HG03469 (cell line): ENCODE data around the gene KATNAL1.

Experiments used
- ATAC-seq: cut with Tn5 transposase; IDR thresholded peaks from one replicate; pipeline ENCODE4 v1.9.1; 2021; ENCODE audit warnings: mild to moderate bottlenecking, moderate library complexity, moderate number of reproducible peaks; ENCODE audit not compliant: unreplicated experiment

KATNAL1 gene

DNA sequence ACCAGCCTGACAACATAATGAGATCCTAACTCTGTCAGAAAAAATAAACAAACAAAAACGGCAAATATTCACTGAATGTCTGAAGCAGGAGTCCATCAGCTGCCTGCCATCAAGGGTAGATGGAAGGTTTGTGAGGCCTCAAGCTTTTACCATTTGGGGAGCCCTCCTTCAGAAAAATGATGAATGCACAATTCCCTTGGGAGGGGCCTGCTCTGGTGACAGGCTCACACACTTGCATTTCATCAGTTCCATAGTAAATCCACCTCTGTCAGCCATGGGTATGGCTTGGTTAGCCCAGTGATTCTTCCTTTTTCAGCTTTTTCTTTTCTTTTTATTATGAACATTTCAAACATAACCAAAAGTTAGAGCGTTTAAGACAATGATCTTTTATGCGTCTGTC, 26.3 kb upstream of the KATNAL1 start:
- no peak for ATAC-seq

DNA sequence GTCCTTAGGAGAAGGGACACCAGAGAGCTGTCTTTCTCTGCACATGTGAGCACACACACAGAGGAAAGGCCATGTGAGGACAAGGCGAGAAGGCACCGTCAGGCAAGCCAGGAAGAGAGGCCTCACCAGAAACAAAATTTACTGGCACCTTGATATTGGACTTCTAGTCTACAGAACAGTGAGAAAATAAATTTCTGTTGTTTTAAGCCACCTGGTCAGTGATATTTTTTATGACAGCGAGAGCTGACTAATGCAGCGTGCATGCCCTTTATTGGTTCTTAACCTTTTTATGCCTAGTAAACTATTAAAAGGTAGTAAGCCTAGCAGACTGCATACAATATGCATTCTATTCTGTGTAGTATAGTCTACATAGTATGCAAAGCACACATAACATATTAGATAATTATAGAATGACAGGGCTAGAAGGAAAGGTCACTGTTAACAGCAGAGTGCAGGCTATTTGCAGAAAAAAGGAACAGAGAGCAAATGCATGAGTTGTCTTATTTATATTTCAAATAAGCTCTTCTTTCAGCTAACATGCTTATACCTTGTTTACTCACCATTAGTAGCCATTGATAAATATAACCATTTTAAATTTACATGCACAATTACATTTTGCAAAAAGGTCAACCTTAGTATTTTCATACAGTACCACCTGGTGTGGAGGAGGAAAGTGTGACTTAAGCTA, 25.2 kb upstream of the KATNAL1 start:
- peak; percentile 39 for ATAC-seq

DNA sequence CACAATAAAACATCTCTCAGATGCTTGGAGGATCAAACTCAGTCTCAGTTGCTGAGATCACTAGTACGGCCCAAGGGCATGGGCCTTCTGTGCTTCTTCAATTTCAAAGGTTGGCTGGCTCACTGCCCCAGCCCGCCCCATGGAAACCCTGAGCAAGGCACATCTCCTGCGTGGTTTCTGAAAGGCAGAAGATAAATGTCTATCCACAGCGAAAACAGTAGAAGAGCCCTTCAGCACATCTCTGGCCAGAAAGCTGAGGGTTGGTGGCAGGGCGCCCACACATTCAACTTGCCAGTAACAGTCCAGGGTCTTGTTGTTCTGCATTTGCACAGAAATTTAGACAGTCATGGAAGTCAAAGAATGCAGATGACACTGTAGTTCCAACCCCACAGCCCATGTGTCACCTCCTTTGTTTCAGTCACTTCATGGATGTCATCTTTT, 24.0 kb upstream of the KATNAL1 start:
- no peak for ATAC-seq

DNA sequence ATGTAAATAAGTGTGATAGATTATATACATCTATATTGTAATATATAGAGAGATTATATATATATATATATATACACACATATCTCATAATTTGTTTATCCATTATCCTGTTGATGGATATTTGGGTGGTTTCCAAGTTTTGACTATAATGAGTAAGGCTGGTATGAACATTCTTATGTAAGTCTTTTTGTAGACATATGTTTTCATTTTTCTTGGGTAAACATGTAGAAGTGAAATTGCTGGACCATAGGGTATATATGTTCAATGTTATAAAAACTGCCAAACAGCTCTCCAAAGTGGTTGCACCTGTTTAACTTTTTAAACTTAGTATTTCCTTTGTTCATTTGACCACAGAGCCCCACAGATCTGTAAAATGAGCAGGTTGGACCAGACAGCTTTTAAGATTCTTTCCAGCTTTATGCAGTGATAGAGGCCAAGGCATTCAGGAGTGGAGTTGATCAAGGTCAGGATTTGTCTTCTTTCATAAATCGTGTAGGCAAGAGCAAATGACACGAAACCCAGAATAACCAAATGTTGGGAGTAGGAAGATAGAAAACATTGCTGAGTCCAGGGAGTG, 21.7 kb upstream of the KATNAL1 start:
- ATAC-seq = no peak

DNA sequence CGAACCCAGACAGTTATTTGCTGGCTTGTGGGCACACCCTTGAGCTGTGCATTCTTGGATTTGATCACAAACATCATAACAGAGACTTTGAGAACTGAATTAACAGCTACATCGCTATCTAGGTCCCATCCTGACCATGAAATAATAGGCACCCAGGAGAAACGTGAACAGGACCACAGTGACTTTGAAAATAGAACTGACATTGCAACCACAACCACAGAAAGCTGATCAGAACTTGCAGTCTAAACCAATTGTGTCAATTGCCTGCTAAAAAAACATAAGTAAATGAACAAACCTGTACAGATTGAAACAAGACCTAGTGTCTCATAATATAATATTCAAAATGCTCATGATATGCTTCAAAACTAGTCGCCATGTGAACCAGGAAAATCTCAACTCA, 18.3 kb upstream of the KATNAL1 start:
- no peak for ATAC-seq

DNA sequence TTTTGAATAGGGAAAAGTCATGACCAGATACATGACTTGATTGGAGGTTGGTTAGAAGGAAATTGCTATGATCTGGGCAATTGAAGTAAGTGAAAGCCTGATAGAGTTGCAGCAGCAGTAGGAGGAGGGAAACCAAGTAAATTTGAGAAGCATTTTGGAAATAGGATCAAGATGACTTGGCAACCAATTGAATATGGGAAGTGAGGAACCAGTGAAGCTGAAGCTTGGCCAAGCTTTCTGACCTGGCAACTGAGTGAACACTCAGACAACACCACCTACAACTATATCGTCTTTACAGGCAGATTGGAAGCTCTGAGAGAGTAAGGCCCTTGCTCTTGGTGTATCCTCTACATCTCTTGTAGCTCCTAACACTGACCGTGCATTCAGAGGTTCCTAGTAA, 16.2 kb upstream of the KATNAL1 start:
- ATAC-seq = no peak

DNA sequence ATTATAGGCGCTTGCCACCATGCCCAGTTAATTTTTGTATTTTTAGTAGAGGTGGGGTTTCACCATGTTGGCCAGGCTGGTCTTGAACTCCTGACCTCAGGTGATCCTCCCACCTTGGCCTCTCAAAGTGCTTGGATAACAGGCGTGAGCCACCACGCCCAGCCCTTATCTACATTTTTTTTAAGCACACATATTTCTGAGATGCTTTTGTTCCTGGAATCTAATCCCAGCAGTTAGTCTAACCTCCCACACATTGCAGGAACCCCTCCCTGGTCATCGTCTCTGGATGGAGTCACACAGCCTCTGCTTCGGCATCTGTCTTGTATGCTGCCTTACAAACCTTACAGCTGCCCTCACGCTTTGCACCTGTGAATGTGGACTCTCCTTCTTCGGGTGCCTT, 15.1 kb upstream of the KATNAL1 start:
- no peak for ATAC-seq

DNA sequence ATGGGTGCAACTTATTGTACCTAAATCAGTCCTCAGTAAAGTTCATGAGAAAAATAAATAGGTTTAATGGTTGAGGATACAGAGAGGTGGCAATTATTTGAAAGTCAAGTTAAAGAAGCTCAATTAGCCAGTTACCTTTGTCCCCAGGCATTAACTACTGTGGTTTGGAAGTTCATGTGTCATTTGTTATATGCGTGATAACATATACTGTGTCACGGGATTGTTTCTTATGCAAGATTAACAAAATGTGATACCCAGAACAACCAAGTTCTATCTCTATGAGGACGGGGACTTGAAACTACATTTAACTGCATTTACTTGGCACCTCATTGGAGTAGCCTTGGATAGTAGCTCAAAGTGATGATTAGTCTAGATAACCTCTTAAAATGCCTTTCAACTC, 13.9 kb upstream of the KATNAL1 start:
- ATAC-seq = no peak

DNA sequence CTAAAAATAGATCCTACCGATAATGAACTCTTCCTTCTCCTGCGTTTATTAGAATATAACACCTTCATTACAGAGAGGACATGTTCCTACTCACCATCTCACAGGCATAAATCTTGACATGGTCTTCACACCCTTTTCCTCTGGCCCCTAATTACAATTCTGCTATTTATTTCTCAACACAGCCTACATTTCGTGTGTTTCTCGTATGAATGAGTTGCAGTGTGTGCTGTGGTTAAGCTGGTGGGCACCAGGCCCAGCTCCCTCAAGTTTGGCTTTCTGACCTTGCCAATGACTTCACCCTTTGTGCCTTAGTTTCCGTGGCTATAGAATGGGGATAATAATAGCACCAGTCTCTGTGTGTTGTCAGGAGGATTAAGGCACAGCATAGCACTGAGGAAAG, 12.3 kb upstream of the KATNAL1 start:
- no peak for ATAC-seq

DNA sequence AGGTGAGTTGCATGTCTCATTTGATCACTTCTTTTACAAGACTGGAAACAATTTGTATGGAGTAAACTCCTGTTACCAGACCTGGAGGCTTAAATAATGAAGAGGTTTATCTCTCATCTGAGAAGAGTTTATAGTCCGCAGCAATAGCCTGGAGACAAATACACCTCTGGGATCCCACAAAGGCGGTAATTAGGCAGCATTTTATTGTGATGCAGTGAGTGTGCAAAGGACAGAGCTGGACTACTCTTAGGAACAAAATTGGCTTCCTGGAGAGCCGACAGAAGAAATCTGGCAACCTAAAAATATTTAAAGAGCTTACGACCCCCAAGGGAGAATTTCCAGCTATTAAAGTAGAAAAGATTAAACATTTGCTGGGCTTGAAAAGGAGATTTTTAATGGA, 11.8 kb upstream of the KATNAL1 start:
- ATAC-seq = no peak

DNA sequence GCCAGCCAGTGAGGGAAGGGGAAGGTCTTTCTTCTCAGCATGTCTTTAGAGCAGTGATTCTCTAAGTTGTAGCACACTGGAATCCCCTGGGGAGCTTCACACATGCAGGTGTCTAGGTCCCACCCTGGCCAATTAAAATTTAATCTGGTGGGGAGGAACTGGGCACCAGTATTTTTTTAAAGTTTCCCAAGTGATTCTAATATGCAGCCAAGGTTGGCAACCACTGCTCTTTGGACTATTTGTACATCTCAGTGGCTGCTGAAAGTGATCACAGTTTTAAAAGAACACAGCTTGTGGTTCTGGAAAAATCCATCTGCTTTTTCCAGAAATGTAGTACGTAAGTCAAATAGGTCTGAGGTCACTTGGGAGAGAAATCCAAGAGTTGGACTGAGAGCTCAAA, 10.7 kb upstream of the KATNAL1 start:
- no peak for ATAC-seq

DNA sequence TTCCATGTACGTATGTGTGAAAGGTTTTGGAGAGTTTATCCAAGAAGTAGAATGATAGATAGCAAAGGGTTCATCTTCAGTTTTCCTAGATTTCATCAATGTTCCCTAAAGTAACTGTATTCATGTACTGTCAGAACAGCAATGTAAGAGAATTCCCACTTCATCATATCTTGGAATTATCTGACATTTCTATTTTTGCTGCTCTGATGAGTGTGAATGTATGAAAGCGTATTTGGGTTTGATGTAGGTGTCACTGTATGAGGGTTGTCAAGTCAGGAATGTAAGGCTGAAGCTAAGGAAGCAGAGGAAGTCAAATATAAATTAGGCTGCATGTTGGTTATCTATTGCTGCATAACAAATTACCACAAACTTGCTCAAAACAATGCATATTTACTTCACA, 7.2 kb upstream of the KATNAL1 start:
- no peak for ATAC-seq

DNA sequence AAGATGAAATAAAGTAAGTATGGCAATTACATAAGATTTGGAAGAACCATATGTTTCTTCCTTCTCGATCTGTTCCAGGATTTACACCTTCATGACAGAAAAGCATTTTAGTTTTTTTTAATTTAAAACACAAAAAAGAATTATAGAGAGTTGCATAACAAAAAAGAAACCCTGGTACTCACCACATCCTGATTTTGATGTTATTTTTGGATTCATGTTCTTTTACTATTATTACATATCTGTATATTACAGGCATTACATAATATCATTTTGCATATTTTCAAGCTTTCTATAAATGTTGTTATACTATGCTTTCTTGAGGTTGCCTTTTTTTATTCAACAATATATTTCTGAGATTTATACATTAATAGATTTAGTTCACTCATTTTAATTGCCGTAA, 6.7 kb upstream of the KATNAL1 start:
- ATAC-seq = no peak

DNA sequence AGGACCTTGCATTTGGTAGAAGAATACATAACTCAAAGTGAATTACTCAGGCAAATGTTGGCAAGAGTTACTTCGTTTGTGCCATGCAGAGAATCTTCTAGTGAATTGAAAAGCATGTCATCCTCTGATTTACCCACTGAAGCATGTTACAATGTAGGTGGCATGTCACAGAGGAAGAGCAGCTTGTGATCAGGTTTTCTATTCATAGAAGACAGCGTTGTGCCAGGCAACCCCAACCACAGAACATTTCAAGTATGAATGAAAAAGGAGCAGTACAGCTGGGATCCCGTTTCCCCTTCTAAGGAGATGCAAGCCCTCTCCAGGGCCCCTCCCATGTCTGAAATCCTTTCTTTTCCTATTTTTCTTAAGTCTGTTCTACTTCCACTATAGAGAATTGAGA, 6.0 kb upstream of the KATNAL1 start:
- no peak for ATAC-seq

DNA sequence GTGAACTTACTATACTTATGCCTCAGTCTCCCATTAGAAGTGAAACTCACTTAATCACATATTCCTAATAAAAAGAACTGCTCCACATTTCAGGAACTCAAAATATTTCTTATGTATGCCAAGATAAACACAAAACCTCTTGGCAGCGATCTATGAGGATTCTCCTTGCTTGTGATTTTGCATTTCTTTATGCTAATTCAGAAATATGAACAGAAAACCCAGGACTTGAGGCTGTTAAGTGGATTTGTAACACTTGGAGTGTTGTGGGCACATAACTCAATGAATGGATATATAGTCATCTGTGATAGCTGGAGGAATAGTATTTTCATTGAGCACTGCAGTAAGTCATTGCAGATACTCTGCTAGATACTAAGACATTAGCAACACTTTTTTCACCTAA, 5.6 kb upstream of the KATNAL1 start:
- ATAC-seq = no peak

DNA sequence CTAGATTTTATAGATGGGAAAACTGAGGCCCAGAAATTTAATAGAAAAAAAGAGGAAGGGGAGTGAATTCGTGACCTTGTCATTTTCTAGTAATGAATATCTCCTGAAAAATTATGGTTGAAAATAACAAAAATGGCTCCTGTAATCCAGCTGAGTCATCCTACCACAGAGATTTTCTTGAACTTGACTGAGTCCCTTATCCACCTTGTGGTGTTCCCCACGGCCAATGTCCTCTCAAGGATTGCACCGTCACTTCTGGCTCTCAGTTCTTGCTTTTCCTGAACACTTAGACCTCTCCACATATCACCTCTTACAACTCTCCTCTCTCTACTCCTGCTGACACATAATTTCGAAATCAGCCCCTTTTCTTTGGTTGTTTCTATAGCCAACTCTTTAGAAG, 1.2 kb upstream of the KATNAL1 start:
- ATAC-seq = no peak

DNA sequence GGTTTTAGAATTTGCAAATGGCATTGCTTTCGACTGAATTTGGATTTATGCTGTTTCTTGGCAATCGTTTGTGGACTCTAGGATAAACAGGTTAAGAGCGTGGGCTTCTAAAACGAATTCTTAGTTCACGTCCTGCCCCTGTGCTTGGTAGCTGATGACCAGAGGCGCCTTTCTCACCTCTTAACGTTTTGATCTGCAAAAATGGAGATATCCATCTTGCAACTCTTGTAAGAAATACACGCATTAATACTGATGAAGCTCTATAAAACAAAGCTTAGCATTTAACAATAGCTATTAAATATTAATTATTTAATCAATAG, 580 bp upstream of the KATNAL1 start:
- ATAC-seq = no peak

DNA sequence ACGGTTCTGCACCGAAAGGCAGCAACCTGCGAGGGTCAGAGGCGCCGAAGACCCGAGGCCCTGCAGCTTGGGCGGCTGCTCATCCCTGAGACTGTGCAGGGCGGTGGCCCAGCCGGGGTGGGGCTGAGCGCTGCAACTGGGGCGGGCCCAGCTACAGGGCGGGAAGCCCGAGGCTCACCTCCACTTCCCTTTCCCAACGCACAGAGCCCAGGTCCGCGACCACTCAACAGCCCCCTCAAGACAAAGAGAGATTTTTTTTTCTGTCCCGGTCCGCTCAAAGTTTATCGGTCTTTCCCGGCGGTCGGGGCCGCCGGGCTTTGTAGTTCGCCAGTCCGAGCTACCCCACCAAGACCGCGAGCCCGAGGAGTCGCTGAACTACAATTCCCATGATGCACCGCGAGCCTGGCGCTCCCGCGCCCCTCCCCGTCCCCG, 573 bp downstream of the KATNAL1 start:
- peak; percentile 54 for ATAC-seq

DNA sequence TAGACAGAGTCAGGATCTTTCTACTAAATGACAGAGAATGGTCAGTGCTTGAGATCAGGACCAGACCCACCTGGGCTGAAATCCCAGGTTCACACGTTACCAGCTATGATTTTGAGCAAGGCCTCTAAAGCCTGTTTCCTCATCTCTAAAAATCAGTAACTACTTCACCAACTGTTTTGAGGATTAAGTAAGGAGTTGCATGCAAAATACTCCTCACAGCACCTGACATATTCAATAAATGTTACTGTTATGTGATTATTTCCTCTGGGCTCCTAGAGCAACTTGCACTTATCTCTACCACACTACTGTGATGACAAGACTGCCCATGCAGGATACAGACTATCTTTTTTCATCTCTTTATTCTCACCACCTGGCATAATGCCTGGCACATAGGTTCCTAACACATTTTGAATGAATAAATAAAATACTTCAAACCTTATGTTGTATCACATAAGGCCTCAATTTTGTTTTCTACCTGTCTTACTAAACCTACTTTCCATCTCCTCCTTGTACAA, 1.8 kb downstream of the KATNAL1 start:
- no peak for ATAC-seq

DNA sequence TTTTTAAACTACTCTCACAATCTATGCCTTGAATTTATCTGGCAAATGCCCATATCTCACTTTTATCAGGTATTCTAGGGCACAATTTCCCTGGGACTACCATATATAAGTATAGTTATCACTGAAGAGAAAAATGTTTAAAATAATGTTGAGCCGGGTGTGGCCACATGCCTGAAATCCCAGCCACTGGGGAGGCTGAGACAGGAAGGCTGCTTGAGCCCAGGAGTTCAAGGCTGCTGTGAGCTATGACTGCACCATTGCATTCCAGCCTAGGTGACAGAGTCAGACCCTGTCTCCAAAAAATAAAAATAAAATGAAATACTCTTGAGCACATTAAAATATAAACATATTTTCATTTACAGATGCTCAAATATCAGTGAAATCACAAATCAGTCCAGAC, 4.1 kb downstream of the KATNAL1 start:
- ATAC-seq = no peak

DNA sequence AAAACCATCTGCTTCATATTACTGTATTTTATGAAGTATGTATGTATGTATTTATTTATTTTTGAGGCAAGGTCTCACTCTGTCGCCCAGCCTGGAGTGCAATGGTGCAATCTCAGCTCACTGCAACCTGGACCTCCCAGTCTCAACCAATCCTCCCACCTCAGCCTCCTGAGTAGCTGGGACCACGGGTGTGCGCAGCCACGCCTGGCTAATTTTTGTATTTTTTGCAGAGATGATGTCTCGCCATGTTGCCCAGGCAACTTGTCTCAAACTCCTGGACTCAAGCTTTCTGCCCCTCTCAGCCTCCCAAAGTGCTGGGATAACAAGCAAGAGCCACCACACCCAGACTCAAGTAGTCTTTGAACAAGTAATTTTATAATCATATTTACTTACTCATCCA, 5.5 kb downstream of the KATNAL1 start:
- no peak for ATAC-seq

DNA sequence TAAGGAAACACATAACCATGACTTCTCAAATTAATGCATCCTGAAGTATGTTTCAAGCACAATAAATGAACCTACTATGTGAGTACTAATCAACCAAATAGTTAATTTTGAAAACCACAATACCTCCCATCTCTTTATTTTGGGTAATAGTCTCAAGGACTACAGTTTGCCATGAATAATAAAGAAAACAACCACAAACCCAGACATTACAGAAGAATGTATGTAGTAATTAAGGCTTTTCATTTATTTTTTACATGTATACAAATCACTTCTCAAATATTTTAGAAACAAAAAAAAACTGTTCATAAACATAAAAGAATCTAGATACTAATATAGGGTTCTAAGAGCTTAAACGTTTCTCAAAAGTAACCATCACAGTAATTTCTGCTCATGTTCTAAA, 6.8 kb downstream of the KATNAL1 start:
- ATAC-seq = no peak

DNA sequence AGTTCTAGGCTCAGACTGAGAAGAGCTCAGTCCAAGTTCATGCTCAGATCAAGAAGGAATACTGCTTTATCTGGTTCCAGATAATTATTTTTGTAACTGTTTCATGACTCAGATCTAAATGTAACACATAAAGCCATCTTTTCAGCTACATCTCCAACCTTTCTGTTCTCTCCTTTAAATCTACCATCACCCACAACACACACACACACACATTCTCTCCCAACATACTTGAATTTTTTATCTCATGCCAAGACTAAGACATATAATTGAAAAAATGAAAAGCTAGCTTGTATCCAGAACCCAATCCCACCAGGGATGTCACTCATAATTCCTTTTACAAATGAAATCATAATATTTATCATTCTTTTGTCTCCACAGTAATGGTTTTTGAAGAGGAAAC, 7.6 kb downstream of the KATNAL1 start:
- ATAC-seq = no peak
